ENCODE results near the gene CMSS1. TPM values are rescaled to one million over a fixed set of nuclear protein-coding genes. Genes with fewer than 3 reads are reported as not detected.

Gene CMSS1
- total RNA-seq, 1 experiment from 2014 or later: 77.8 TPM

- no peak for DNase-seq (ENCODE audit: extremely low read depth, low read depth)
Observed at GRCh38 chr3:100158918-100159330, 341.3 kb downstream of the CMSS1 start.

- DNase-seq (ENCODE audit: extremely low read depth, low read depth): no peak
Observed at GRCh38 chr3:100159331-100160153, 341.9 kb downstream of the CMSS1 start.

- no peak for DNase-seq (ENCODE audit: extremely low read depth, low read depth)
Observed at GRCh38 chr3:100160521-100160920, 342.9 kb downstream of the CMSS1 start.

DNA sequence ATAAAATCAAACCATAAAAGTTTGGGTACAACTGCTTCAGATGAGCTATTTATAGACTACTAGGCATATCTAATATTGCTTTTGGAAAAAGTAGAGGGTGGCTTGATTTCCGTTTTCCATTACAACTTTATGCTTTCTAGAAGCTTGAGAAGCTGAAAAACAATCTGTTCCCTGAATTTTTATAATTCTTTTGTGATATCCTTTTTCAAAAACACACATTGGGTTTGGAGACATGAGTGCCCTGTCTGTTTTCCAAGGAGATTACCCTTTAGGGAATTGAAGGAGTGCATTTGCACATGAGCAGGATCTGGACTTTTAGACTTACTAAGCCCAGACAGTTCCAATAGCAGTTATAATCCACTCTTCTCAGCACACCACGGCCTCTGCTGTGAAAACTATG, 346.1 kb downstream of the CMSS1 start:
- no peak for DNase-seq (ENCODE audit: extremely low read depth, low read depth)

GRCh38 chr3:100164743-100165142, 347.1 kb downstream of the CMSS1 start:
- no peak for DNase-seq (ENCODE audit: extremely low read depth, low read depth)

- DNase-seq (ENCODE audit: extremely low read depth, low read depth): no peak
Observed at GRCh38 chr3:100165926-100166550, 348.4 kb downstream of the CMSS1 start.

DNA sequence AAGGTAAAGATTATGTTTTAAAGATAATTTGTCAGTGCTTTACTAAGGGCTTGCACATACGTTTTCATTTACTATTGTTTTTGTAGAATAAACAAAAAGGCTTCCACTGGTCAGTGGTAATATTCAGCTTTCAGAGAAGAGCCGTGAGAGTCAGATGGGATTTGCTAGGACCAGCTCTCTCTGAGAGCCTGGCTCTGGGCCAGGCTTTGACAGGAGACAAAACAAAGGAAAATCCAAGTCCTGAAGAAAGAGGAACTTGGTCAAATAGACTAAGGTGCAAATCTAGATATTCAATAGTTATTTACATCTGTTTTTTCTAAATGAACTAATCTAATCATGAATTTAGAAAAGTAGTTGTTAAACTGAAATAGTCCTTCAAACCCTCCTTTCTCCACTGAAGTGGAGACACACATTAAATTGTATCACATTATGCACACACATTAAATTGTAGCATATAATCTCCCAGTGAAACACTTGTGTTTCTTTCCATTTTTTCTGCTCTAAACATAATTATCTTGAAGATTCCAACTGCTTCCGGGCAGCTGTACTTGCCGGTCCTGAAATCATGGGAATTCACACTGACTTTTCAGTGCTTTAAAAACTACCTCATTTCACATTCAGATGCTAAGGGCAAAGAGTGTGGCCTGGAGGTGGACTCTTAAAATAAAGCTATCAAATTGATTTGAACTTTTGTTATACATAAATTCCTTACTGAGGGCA, 351.7 kb downstream of the CMSS1 start:
- no peak for DNase-seq (ENCODE audit: extremely low read depth, low read depth)

- no peak for DNase-seq (ENCODE audit: extremely low read depth, low read depth)
Observed at GRCh38 chr3:100170486-100170885, 352.8 kb downstream of the CMSS1 start.

DNA sequence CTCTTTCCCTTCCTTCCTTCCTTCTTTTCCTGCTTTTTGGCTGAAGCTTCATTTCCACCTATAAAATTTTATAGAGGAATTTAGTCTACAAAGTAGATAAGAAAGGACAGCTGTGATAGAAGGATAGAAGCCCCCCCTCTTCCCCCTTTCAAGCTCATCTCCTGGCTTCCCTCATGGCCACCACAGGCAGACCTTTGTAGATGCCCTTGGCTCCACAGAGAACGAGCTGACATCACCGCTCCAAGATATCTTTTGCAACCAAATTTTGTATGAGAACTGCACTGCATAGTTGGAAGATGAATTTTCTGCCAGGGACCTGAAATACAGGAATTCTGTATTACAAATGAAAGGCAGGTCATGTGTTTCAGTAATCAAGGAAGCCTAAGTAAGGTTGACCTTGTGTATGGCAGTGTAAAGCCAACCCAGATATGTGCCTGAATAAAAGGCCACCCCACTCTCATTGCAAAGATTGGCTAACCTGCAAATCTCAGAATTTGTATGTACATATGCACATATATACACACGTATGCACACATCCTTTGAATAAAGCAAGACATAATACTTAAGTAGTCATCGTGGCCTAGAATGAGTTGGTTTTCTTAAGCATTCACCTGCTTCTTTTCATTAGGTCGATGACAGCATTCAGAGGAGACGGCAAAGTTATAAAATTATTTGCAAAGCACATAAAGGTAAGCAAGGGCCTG, 353.7 kb downstream of the CMSS1 start:
- DNase-seq (ENCODE audit: extremely low read depth, low read depth): no peak

DNA sequence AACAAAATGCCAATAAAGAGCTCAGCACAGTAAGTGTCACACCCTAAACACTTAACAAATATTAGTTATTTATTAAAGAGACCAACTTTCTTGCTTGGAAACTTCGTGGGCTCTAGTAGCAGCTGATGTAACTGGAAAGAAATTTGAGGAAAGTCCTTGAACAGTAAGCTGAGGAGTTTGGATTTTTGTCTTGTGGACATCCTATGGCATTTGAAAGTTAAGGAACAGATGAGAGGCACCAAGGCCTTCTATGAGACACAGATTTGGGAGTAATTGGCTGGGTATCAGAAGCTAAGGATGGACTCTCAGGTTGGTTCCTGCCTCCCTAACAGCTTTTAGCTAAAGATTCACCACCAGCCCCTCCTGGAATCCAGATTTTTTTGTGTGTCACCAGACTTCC, 356.3 kb downstream of the CMSS1 start:
- no peak for DNase-seq (ENCODE audit: extremely low read depth, low read depth)

DNA sequence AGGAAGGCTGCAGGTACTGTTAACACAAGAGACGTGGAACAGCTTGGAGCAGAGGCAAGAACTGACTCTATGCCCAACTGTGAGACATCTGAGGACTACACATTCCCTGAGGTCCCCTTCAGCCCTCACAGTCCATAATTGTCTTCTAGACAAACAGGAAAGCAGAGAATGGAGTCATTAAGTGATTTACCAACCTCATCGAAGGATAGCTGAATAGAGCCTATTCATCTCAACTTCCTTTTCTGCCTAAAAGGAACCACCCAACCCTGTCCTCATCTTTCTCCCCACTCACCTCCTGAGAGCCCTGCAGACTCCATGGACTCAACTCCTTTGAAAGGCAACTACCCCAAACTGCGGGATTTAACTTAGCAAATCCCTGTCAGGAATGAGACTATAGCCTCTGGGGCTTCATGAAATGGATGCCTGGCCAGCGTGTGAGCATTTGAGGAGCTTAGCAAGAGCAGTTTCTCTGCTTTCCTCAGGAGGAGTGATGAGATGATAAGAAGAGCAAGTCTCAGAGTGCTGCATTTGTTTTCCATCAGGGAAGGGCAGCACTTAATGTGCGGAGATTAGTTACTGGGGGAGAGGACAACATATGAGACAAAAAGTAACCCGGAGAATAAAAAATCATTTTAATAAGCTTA, 358.1 kb downstream of the CMSS1 start:
- DNase-seq (ENCODE audit: extremely low read depth, low read depth): no peak

- no peak for DNase-seq (ENCODE audit: extremely low read depth, low read depth)
Observed at GRCh38 chr3:100179692-100180349, 362.2 kb downstream of the CMSS1 start.

DNA sequence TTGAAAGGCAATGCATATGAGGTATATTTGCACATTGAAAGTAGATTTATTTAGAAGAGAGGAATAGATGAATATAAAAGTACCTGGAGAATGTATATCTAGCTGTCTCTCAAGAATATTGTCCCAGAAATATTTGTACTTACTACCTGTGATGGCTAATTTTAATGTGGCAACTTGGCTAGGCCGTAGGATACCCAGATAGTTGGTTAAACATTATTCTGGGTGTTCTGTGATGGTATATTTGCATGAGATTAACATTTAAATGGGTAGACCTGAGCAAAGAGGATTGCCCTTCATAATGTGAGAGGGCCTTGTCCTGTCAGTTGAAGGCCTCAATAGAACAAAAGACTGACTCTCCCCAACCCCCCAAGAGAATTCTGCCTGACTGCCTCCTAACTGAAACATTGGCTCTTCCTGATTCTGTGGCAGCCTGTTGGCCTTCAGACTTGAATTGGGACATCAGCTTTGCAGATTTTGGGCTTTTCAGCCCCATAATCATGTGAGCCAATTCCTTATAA, 366.0 kb downstream of the CMSS1 start:
- no peak for DNase-seq (ENCODE audit: extremely low read depth, low read depth)

DNA sequence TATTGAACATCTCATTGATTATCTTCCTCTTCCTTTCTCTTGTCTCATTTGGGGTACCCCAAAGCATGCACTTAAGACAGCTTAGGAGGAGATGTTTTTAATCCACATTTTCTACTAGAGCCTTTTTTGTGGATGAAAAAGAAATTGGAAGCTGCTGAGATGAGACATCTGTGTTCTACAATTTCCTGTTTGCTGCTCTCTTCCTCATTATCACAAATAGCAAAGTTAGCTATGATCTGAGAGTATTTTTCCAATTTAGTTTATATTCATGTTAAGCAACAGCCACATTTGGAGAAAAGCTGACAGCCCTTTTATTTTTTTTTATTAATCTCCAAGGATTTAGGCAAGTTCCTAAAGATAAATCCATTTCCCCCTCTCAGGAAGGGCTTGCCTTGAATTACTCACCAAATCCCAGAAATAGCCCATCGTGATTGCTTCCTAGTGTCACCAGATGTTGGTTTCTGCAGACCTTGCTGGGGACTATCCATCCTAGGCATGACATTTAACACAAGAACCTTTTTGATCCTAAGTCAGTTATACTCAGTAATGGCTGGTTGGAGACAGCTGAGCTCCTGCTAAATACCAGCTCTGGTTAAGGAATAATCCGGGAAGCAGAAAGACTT, 367.4 kb downstream of the CMSS1 start:
- no peak for DNase-seq (ENCODE audit: extremely low read depth, low read depth)

DNA sequence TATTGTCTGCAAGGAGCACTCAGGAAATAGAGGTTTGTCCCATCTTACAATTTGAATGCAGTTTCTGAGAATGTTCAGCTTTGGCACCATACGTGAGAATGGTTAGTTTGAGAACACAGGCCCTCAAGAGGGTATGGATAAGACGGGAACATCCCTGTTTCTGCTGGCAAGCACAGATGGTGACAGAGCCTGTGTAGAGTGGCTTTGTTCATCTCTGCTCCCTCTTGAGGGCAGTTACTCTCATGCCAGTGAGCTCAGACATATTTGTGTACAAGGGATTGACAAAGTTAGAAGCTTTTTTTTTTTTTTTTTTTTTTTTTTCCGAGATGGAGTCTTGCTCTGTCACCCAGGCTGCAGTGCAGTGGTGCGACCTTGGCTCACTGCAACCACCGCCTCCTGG, 368.2 kb downstream of the CMSS1 start:
- no peak for DNase-seq (ENCODE audit: extremely low read depth, low read depth)

- DNase-seq (ENCODE audit: extremely low read depth, low read depth): no peak
Observed at GRCh38 chr3:100189444-100189964, 371.8 kb downstream of the CMSS1 start.

DNA sequence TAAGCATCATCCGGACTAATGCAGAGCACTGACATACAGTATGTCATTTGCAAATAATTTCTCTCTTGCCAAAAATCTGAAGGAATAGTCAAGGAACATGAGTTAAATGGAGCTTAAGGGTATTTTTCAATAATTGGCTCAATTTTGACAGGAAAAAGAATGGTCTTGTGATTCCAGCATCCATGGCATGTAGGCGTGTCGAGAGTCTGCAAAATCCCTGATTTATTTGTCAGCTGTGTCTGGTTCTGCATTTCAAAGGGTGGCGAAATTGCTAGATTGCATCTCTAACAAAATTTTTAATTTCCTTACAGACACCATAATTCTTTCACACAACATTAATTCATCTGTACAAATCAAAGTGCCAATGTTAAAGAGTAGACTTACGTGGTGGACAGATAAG, 377.7 kb downstream of the CMSS1 start:
- no peak for DNase-seq (ENCODE audit: extremely low read depth, low read depth)

DNA sequence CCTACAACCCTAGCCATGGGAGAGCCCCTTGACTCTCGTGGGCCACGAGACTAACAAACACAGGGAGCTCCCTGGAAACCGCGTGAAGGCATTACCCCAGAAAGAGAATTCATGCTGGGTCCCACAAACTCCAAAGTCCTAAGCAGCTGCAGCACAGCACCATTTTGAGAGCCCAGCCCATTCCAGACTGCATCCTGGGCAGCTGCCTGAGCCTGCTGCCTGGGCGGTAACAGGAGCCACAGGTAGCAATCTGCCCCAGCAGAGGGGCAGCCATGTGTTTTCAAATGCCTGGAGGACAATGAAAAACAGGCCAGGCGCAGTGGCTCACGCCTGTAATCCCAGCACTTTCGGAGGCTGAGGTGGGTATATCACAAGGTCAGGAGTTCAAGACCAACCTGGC, 380.2 kb downstream of the CMSS1 start:
- no peak for DNase-seq (ENCODE audit: extremely low read depth, low read depth)
